Natural killer cell (primary cell): ENCODE measurements around the gene TGFB1. TPM values are rescaled to one million over a fixed set of nuclear protein-coding genes. Genes with fewer than 3 reads are reported as not detected.

ENCODE experiments used
- ATAC-seq, 3 donors: fragments of 150-1000 bp in 2 of 3; fragments of 200-7000 bp in 1 of 3; cut with Tn5 transposase; 1 replicate in 1 of 3; 2 replicates in 2 of 3; pipeline ENCODE4 v1.10.0; 2021; ENCODE audit warnings: mild to moderate bottlenecking in 2 of 3, moderate library complexity in 2 of 3
- DNase-seq, 2 donors: peaks; one replicate each; pipeline versions ENCODE4 v3.0.0 to v3.0.0-alpha.2; 2013 to 2021; ENCODE audit warnings: mixed read lengths in 1 of 2
- H3K27ac ChIP-seq: one replicate; pipeline ENCODE4 v1.5.1; 2013; ENCODE audit warnings: mild to moderate bottlenecking, low read length
- H3K27me3 ChIP-seq: one replicate; pipeline ENCODE4 v1.6.1; 2013; ENCODE audit warnings: low read length; ENCODE audit not compliant: control insufficient read depth, insufficient read depth
- H3K36me3 ChIP-seq: one replicate; pipeline ENCODE4 v1.6.1; 2013; ENCODE audit warnings: low read length; ENCODE audit not compliant: control insufficient read depth, insufficient read depth
- H3K4me1 ChIP-seq: one replicate; pipeline ENCODE4 v1.6.1; 2013; ENCODE audit warnings: low read length; ENCODE audit not compliant: control insufficient read depth, insufficient read depth
- H3K4me3 ChIP-seq: one replicate; pipeline ENCODE4 v1.5.1; 2013; ENCODE audit warnings: low read length
- H3K9me3 ChIP-seq: one replicate; pipeline ENCODE4 v1.6.1; 2013; ENCODE audit warnings: low read length; ENCODE audit not compliant: control insufficient read depth, insufficient read depth
- H3K27ac Mint-ChIP-seq, 2 donors: one replicate each; pipeline ENCODE4 v1.8.0; 2022; ENCODE audit warnings: mild to moderate bottlenecking in 2 of 2, mixed read lengths in 2 of 2, moderate library complexity in 1 of 2
- H3K27me3 Mint-ChIP-seq, 2 donors: one replicate each; pipeline ENCODE4 v1.8.0; 2022; ENCODE audit warnings: low read depth in 2 of 2, mixed read lengths in 2 of 2
- H3K36me3 Mint-ChIP-seq: one replicate; pipeline ENCODE4 v1.8.0; 2022; ENCODE audit warnings: mixed read lengths
- H3K4me1 Mint-ChIP-seq, 2 donors: one replicate each; pipeline ENCODE4 v1.8.0; 2022; ENCODE audit warnings: mixed read lengths in 2 of 2
- H3K4me3 Mint-ChIP-seq: one replicate; pipeline ENCODE4 v1.8.0; 2022; ENCODE audit warnings: mild to moderate bottlenecking, moderate library complexity, mixed read lengths
- H3K9me3 Mint-ChIP-seq, 2 donors: one replicate each; pipeline ENCODE4 v1.8.0; 2022; ENCODE audit warnings: mixed read lengths in 2 of 2
- CTCF ChIP-seq: fragments of 200-600 bp; IDR thresholded peaks from one replicate; pipeline ENCODE4 v1.8.0; 2022; ENCODE audit warnings: antibody characterized with exemption
- WGBS: methylation state at CpG from one replicate; pipeline ENCODE4 v1.1.7; 2013; ENCODE audit warnings: missing lambda C conversion rate; ENCODE audit not compliant: insufficient coverage; 5-methylcytosine and 5-hydroxymethylcytosine counted together
- intact Hi-C: fragments of 100-400 bp; cut with micrococcal nuclease; formaldehyde crosslinking; loops from one replicate; pipeline ENCODE4 v1.14.2; 2022
- total RNA-seq, 4 donors: library from RNA; stranded (reverse); fragments of 120-200 nt in 1 of 4; gene quantifications; one replicate each; pipeline versions ENCODE4 v1.2.3 to v1.2.4, GENCODE V29; 2013 to 2022

Gene TGFB1
- total RNA-seq, 3 donors from 2014 or later (not counting 1 experiment from before 2014, with no cell fraction given), result 682 to 761 (median 729) TPM

GRCh38 chr19:41364524-41365391 is 11.0 kb upstream of the TGFB1 start:
- Histone ChIP-seq H3K9me3 (no peaks in the 10 kb centered on the region), H3K4me3 (peak overlapping the region; percentile 93), H3K36me3 (peaks cover 2% of the 10 kb centered on the region), H3K27me3 (no peaks in the 10 kb centered on the region), H3K4me1 (peaks cover 18% of the 10 kb centered on the region), H3K27ac (peak overlapping the region; percentile 99)
- ATAC-seq, result no peak
- peak overlapping the region; percentile 89 for H3K4me3 Mint-ChIP-seq
- peaks cover 17 to 22% of the 10 kb centered on the region in 2 donors for H3K4me1 Mint-ChIP-seq
- H3K36me3 Mint-ChIP-seq, result no peaks in the 10 kb centered on the region
- H3K27me3 Mint-ChIP-seq, result no peaks in the 10 kb centered on the region
- WGBS, result 87% methylated on average over 10 of the region's 14 CpGs
- H3K27ac Mint-ChIP-seq, result peak overlapping the region; percentile 98
- no peak for DNase-seq
- intact Hi-C loops, result loop anchor here (1.0 kb wide), 3 partner anchors 10 to 101 kb away; partner anchors contain the start of genes BCKDHA and EXOSC5
- TF ChIP-seq CTCF, result no peak
- H3K9me3 Mint-ChIP-seq, result no peaks in the 10 kb centered on the region

GRCh38 chr19:41363753-41364523 is 10.2 kb upstream of the TGFB1 start, which contains the start of gene B9D2:
Gene B9D2, minus strand, starts transcription at chr19:41364149. Its CDS starts 630 bp downstream, at chr19:41363519.
- DNase-seq (peak; percentile 96 to 99), ATAC-seq (peak; percentile 89 to 97 (median 92))
- peaks cover 2% of the 10 kb centered on the region for H3K36me3 ChIP-seq
- no peak for TF ChIP-seq CTCF
- H3K27me3 ChIP-seq, result no peaks in the 10 kb centered on the region
- no peaks in the 10 kb centered on the region for H3K27me3 Mint-ChIP-seq
- H3K27ac Mint-ChIP-seq, result peak within 1 kb of the TSS; percentile 98
- intact Hi-C loops, result loop anchor here (1.0 kb wide), 3 partner anchors 10 to 101 kb away; partner anchors contain the start of genes BCKDHA and EXOSC5
- peaks cover 17 to 22% of the 10 kb centered on the region in 2 donors for H3K4me1 Mint-ChIP-seq
- under 1% methylated on average over 54 of the region's 56 CpGs for WGBS
- peak within 1 kb of the TSS; percentile 93 for H3K4me3 ChIP-seq
- H3K9me3 ChIP-seq, result no peaks in the 10 kb centered on the region
- peak within 1 kb of the TSS; percentile 99 for H3K27ac ChIP-seq
- H3K9me3 Mint-ChIP-seq, result no peaks in the 10 kb centered on the region
- peak within 1 kb of the TSS; percentile 89 for H3K4me3 Mint-ChIP-seq
- H3K36me3 Mint-ChIP-seq, result no peaks in the 10 kb centered on the region
- H3K4me1 ChIP-seq, result peaks cover 18% of the 10 kb centered on the region

- TF ChIP-seq CTCF, result no peak
- WGBS, result 59% methylated on average over 6 of the region's 6 CpGs
- Mint-ChIP-seq H3K4me1 (peaks cover 19 to 25% of the 10 kb centered on the region in 2 donors), H3K36me3 (no peaks in the 10 kb centered on the region), H3K27me3 (no peaks in the 10 kb centered on the region), H3K27ac (peak overlapping the region; percentile 98), H3K4me3 (peak overlapping the region; percentile 89), H3K9me3 (no peaks in the 10 kb centered on the region)
- Histone ChIP-seq H3K4me3 (peak overlapping the region; percentile 93), H3K27me3 (no peaks in the 10 kb centered on the region), H3K36me3 (peaks cover 2% of the 10 kb centered on the region), H3K27ac (peak overlapping the region; percentile 99), H3K4me1 (peaks cover 23% of the 10 kb centered on the region), H3K9me3 (no peaks in the 10 kb centered on the region)
- DNase-seq (peak in 1 of 2 donors; percentile 33), ATAC-seq (no peak)
- intact Hi-C loops, result no loop called here
These were observed 9.6 kb upstream of the TGFB1 start for GRCh38 chr19:41363371-41363752.
